22Rv1 (cell line): ENCODE measurements around the gene NFIA.

Experiments used
- CTCF ChIP-seq: fragments of 450-650 bp; IDR thresholded peaks from 2 replicates; pipeline ENCODE4 v1.5.1; 2017; ENCODE audit warnings: mild to moderate bottlenecking
- ZFX ChIP-seq: fragments of 450-650 bp; IDR thresholded peaks from 2 replicates; pipeline ENCODE4 v1.6.1; 2017; ENCODE audit warnings: antibody characterized with exemption, borderline replicate concordance

GRCh38 chr1:61167309-61167708 is 84.9 kb downstream of the NFIA start:
- TF ChIP-seq CTCF, result no peak
- TF ChIP-seq ZFX, result no peak
